ENCODE results near the gene GRAMD2A.

Gene GRAMD2A

DNA sequence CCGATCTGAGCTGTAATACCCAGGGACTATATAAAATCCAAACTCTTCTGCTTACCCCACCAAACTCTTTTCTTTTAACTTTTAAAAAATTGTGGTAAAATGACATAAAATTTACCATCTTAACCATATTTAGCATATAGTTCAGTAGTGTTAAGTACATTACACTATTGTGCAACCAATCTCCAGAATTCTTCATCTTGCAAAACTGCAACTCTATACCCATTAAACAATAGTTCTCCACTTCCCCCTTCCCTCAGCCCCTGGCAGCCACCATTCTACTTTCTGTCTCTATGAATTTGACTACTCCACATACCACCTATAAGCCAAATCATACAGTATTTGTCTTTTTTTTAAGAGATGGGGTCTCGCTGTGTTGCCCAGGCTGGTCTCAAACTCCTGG, 40.7 kb downstream of the GRAMD2A start:
- Histone ChIP-seq H3K9ac (ENCODE audit: low read length) (no peak overlapping the region), H3K27me3 (ENCODE audit: low read length) (no peaks in the 10 kb centered on the region), H3K4me3 (ENCODE audit: insufficient read depth, low read length, poor library complexity, severe bottlenecking) (no peak overlapping the region), H3K4me2 (ENCODE audit: low read depth, low read length, poor library complexity, severe bottlenecking) (no peak overlapping the region), H3F3A (ENCODE audit: insufficient read depth) (no peaks in the 10 kb centered on the region), H3K9me3 (ENCODE audit: insufficient read depth, low read length) (no peaks in the 10 kb centered on the region), H3K9me2 (replicated peaks; ENCODE audit: insufficient read depth, low read length) (no peaks in the 10 kb centered on the region), H3K36me3 (ENCODE audit: low read length) (no peaks in the 10 kb centered on the region), H3K79me2 (ENCODE audit: insufficient read depth, low read length) (no peaks in the 10 kb centered on the region), H3K27ac (ENCODE audit: low read depth, low read length) (no peak overlapping the region), H4K20me1 (ENCODE audit: low read depth, low read length) (no peaks in the 10 kb centered on the region), H2AFZ (ENCODE audit: low read depth, low read length, severe bottlenecking) (no peak overlapping the region)
- TF ChIP-seq CTCF (IDR thresholded peaks at IDR 0.05; ENCODE audit: insufficient read depth, low read length, poor library complexity, severe bottlenecking) (no peak), EZH2phosphoT487 (conservative IDR thresholded peaks at IDR 0.05; ENCODE audit: low read length) (no peak)

DNA sequence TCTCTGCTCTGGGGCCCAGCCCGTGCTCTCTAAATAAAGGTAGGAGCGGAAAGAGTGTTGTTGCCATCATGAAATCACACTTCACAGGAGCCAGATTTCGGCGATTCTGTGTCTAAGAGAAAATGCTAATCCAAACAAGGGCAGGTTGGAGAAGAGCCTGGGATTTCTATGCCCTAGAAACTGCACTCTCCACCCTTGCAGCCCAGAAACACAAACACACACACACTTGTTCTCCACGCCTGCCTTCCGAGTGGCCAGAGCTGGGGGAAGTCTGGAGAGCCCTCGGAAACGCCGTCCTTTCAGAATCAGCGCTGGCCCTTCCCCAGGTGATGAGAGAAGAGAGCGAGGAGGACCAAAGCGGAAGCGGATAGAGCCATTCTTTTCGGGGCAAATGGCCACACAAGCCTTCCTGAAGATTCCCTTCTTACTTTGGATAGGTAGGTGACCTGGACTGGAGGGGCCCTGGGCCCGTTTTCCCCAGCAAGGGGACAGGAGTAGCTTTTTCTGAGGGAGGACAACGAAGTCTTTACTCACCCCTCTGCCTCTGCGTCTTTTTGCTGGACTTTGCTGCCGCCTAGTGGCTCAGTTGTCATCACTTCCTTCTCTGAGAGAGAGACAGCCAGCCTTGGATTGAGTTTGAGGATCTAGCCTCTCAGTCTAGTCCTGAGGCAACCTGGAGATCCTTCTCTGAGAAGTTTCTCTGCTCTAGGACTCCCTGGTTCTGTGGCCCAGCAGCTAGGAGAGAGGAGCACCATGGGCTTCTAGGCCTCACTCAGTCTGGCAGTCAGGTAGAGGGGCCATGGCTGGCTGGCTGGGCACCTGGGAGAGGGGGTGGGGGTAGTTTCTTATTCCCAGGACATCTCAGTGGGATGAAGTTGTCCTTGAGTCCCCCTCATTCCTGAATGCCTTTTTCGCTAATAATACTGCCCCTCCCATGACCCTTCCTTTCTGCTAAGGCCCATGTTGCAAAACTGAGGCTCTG, 41.7 kb downstream of the GRAMD2A start:
- Histone ChIP-seq H3K4me2 (ENCODE audit: low read depth, low read length, poor library complexity, severe bottlenecking) (peak overlapping the region; percentile 41), H3K9me2 (replicated peaks; ENCODE audit: insufficient read depth, low read length) (no peaks in the 10 kb centered on the region), H3K4me3 (ENCODE audit: insufficient read depth, low read length, poor library complexity, severe bottlenecking) (no peak overlapping the region), H3K27me3 (ENCODE audit: low read length) (no peaks in the 10 kb centered on the region), H3K9ac (ENCODE audit: low read length) (peak overlapping the region; percentile 29; the same call in 1 of the 2 replicates), H3F3A (ENCODE audit: insufficient read depth) (no peaks in the 10 kb centered on the region), H3K27ac (ENCODE audit: low read depth, low read length) (no peak overlapping the region), H4K20me1 (ENCODE audit: low read depth, low read length) (no peaks in the 10 kb centered on the region), H2AFZ (ENCODE audit: low read depth, low read length, severe bottlenecking) (peak overlapping the region; percentile 8), H3K79me2 (ENCODE audit: insufficient read depth, low read length) (no peaks in the 10 kb centered on the region), H3K36me3 (ENCODE audit: low read length) (no peaks in the 10 kb centered on the region), H3K9me3 (ENCODE audit: insufficient read depth, low read length) (no peaks in the 10 kb centered on the region)
- TF ChIP-seq CTCF (IDR thresholded peaks at IDR 0.05; ENCODE audit: insufficient read depth, low read length, poor library complexity, severe bottlenecking) (peak; percentile 62), EZH2phosphoT487 (conservative IDR thresholded peaks at IDR 0.05; ENCODE audit: low read length) (no peak)

- H3K4me2 ChIP-seq (ENCODE audit: low read depth, low read length, poor library complexity, severe bottlenecking), result peak overlapping the region; percentile 41
- no peak overlapping the region for H3K9ac ChIP-seq (ENCODE audit: low read length)
- H3K27ac ChIP-seq (ENCODE audit: low read depth, low read length), result no peak overlapping the region
- no peaks in the 10 kb centered on the region for H3F3A ChIP-seq (ENCODE audit: insufficient read depth)
- H4K20me1 ChIP-seq (ENCODE audit: low read depth, low read length), result no peaks in the 10 kb centered on the region
- no peaks in the 10 kb centered on the region for H3K36me3 ChIP-seq (ENCODE audit: low read length)
- H3K27me3 ChIP-seq (ENCODE audit: low read length), result no peaks in the 10 kb centered on the region
- H3K79me2 ChIP-seq (ENCODE audit: insufficient read depth, low read length), result no peaks in the 10 kb centered on the region
- no peaks in the 10 kb centered on the region for H3K9me3 ChIP-seq (ENCODE audit: insufficient read depth, low read length)
- H2AFZ ChIP-seq (ENCODE audit: low read depth, low read length, severe bottlenecking), result no peak overlapping the region
- no peak overlapping the region for H3K4me3 ChIP-seq (ENCODE audit: insufficient read depth, low read length, poor library complexity, severe bottlenecking)
- no peaks in the 10 kb centered on the region for H3K9me2 ChIP-seq (replicated peaks; ENCODE audit: insufficient read depth, low read length)
- TF ChIP-seq EZH2phosphoT487 (conservative IDR thresholded peaks at IDR 0.05; ENCODE audit: low read length) (no peak), CTCF (IDR thresholded peaks at IDR 0.05; ENCODE audit: insufficient read depth, low read length, poor library complexity, severe bottlenecking) (no peak)
Measured at GRCh38 chr15:72155003-72155621, 42.5 kb downstream of the GRAMD2A start.

Measured in SU-DHL-6 (cell line).